ENCODE data around the gene ARL2BP.

ARL2BP gene

GRCh38 chr16:57258910-57259475 is 13.9 kb downstream of the ARL2BP start:
- ATAC-seq: no peak
- TF ChIP-seq CREB5 (CRISPR knock-in tag; IDR thresholded peaks at IDR 0.05; ENCODE audit: low read depth) (no peak), BACH2 (CRISPR knock-in tag; IDR thresholded peaks at IDR 0.05; ENCODE audit: borderline replicate concordance) (no peak), PPARA (CRISPR knock-in tag; IDR thresholded peaks at IDR 0.05; ENCODE audit: borderline replicate concordance) (no peak), RARB (CRISPR knock-in tag; IDR thresholded peaks at IDR 0.05) (no peak), ESRRG (CRISPR knock-in tag; IDR thresholded peaks at IDR 0.05) (no peak), ZNF70 (CRISPR knock-in tag; IDR thresholded peaks at IDR 0.05) (no peak), POU6F1 (CRISPR knock-in tag; IDR thresholded peaks at IDR 0.05; ENCODE audit: borderline replicate concordance, low read depth) (no peak), ZNF565 (CRISPR knock-in tag; conservative IDR thresholded peaks at IDR 0.05; ENCODE audit: low read depth) (no peak), SNAI2 (CRISPR knock-in tag; IDR thresholded peaks at IDR 0.05) (no peak), CSDC2 (CRISPR knock-in tag; IDR thresholded peaks at IDR 0.05) (no peak), ZNF8 (CRISPR knock-in tag; IDR thresholded peaks at IDR 0.05) (no peak), OSR1 (CRISPR knock-in tag; IDR thresholded peaks at IDR 0.05) (no peak), ZC3H10 (CRISPR knock-in tag; IDR thresholded peaks at IDR 0.05) (no peak), ZFP3 (CRISPR knock-in tag; IDR thresholded peaks at IDR 0.05) (no peak), TCF4 (CRISPR knock-in tag; IDR thresholded peaks at IDR 0.05; ENCODE audit: borderline replicate concordance) (no peak), ZFP30 (CRISPR knock-in tag; IDR thresholded peaks at IDR 0.05) (no peak)

- TF ChIP-seq ZFP30 (CRISPR knock-in tag; IDR thresholded peaks at IDR 0.05): no peak
- TF ChIP-seq PATZ1 (CRISPR knock-in tag; IDR thresholded peaks at IDR 0.05; ENCODE audit: borderline replicate concordance): no peak
- no peak for TF ChIP-seq ISL1 (CRISPR knock-in tag; IDR thresholded peaks at IDR 0.05)
- ATAC-seq: peak; percentile 75
These were observed 15.4 kb downstream of the ARL2BP start for GRCh38 chr16:57260294-57260929.

- no peak for TF ChIP-seq ISL1 (CRISPR knock-in tag; IDR thresholded peaks at IDR 0.05)
- TF ChIP-seq ESRRG (CRISPR knock-in tag; IDR thresholded peaks at IDR 0.05): no peak
- no peak for TF ChIP-seq POU6F1 (CRISPR knock-in tag; IDR thresholded peaks at IDR 0.05; ENCODE audit: borderline replicate concordance, low read depth)
- no peak for TF ChIP-seq ZNF565 (CRISPR knock-in tag; conservative IDR thresholded peaks at IDR 0.05; ENCODE audit: low read depth)
- no peak for TF ChIP-seq PPARA (CRISPR knock-in tag; IDR thresholded peaks at IDR 0.05; ENCODE audit: borderline replicate concordance)
- no peak for TF ChIP-seq BACH2 (CRISPR knock-in tag; IDR thresholded peaks at IDR 0.05; ENCODE audit: borderline replicate concordance)
- TF ChIP-seq ZFP3 (CRISPR knock-in tag; IDR thresholded peaks at IDR 0.05): no peak
- no peak for TF ChIP-seq PATZ1 (CRISPR knock-in tag; IDR thresholded peaks at IDR 0.05; ENCODE audit: borderline replicate concordance)
- TF ChIP-seq CSRNP3 (CRISPR knock-in tag; IDR thresholded peaks at IDR 0.05): no peak
- no peak for ATAC-seq
These were observed 16.7 kb downstream of the ARL2BP start for GRCh38 chr16:57261806-57262205.

Data from SK-N-SH treated with all-trans-retinoic acid at 6 μM for 48 hours (cell line).